ENCODE measurements around the gene ELP1. TPM values are rescaled to one million over a fixed set of nuclear protein-coding genes. Genes with fewer than 3 reads are reported as not detected.

ELP1 gene
- total and polyA plus RNA-seq, 2 donors (not counting 1 experiment from before 2014, with no cell fraction given), result 18.7 to 41.9 TPM

DNA sequence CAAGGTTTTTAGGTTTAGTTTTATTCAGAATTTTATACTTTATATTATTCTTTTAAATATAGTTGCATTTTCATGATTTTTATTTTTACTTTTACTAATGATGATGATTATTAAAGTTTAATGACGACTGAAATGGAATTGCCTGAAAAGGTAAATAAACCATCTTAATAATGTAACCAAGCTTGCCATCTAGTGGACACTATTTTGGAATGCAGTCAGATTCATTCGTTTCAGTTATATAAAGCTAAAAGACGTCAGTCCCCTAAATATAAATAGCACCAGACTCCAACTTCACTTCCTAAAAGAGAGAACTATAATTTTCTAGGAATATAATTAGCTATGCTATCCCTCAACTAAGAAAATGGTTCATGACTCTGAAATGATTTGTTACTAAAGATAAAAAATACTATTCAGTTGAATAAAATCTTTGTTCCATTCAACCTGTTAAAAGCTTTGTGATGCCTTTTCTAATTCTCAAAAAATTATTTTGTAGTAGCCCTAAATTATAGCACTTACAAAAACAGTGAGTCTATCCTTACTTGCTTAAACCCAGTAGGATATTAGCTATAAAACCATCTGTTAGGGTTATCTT is 20.2 kb upstream of the ELP1 start:
- H3K79me2 ChIP-seq (ENCODE audit: control insufficient read depth, insufficient read depth, low read length), result no peaks in the 10 kb centered on the region
- TF ChIP-seq, protein P1, sequence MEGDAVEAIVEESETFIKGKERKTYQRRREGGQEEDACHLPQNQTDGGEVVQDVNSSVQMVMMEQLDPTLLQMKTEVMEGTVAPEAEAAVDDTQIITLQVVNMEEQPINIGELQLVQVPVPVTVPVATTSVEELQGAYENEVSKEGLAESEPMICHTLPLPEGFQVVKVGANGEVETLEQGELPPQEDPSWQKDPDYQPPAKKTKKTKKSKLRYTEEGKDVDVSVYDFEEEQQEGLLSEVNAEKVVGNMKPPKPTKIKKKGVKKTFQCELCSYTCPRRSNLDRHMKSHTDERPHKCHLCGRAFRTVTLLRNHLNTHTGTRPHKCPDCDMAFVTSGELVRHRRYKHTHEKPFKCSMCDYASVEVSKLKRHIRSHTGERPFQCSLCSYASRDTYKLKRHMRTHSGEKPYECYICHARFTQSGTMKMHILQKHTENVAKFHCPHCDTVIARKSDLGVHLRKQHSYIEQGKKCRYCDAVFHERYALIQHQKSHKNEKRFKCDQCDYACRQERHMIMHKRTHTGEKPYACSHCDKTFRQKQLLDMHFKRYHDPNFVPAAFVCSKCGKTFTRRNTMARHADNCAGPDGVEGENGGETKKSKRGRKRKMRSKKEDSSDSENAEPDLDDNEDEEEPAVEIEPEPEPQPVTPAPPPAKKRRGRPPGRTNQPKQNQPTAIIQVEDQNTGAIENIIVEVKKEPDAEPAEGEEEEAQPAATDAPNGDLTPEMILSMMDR (conservative IDR thresholded peaks at IDR 0.05 in 1 of 2, IDR thresholded peaks at IDR 0.05 in 1 of 2; ENCODE audit: low read depth in 1 of 2, low read length in 2 of 2), result peak; percentile 19 to 71
- no peak for TF ChIP-seq EZH2 (IDR thresholded peaks at IDR 0.05; ENCODE audit: low read length, missing control alignments)
- H3K4me1 ChIP-seq (ENCODE audit: control insufficient read depth, extremely low read depth, insufficient read depth, low read length), result no peaks in the 10 kb centered on the region
- no peaks in the 10 kb centered on the region for H3K36me3 ChIP-seq (ENCODE audit: control insufficient read depth, insufficient read depth, low read length)
- H3K9me3 ChIP-seq (ENCODE audit: control insufficient read depth, insufficient read depth, low read depth, low read length), result no peaks in the 10 kb centered on the region
- H4K20me1 ChIP-seq (ENCODE audit: control insufficient read depth, extremely low read depth, insufficient read depth, low read length), result no peaks in the 10 kb centered on the region
- no peak overlapping the region for H3K4me2 ChIP-seq (ENCODE audit: extremely low read depth, insufficient read depth, low read length)
- no peak overlapping the region for H3K4me3 ChIP-seq (replicated peaks in 1 of 4; ENCODE audit: control extremely low read depth in 1 of 4, insufficient read depth in 1 of 4, low read depth in 3 of 4, low read length in 4 of 4)
- no peak overlapping the region for H3K9ac ChIP-seq (ENCODE audit: insufficient read depth, low read length)
- peak overlapping the region; percentile 45 for H3K27ac ChIP-seq (ENCODE audit: insufficient read depth, low read length)
- no peak overlapping the region for H2AFZ ChIP-seq (ENCODE audit: low read length)
- DNase-seq (ENCODE audit: low read depth in 2 of 2), result peak; percentile 61 to 75
- no peaks in the 10 kb centered on the region for H3K27me3 ChIP-seq (ENCODE audit: control insufficient read depth, insufficient read depth, low read length)

DNA sequence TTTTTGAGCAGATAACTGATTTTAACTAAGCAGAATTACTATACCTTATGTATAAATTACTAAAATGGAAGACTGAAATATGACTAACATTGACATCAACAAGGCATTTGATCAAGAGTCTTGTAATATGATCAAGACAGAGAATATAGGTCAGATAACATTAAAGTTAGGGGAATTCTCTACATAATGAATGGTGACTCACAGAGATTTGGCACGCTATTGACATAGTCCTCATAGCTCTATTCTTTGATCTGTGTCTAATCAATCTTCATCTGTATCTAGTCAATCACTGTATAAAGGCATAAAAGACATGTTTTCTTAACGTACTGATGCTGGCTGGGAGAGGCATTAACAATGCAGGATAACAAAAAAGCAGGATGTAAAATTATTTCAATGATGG is 17.7 kb upstream of the ELP1 start:
- Histone ChIP-seq H3K9ac (ENCODE audit: insufficient read depth, low read length) (no peak overlapping the region), H2AFZ (ENCODE audit: low read length) (no peak overlapping the region), H3K79me2 (ENCODE audit: control insufficient read depth, insufficient read depth, low read length) (no peaks in the 10 kb centered on the region), H3K4me3 (replicated peaks in 1 of 4; ENCODE audit: control extremely low read depth in 1 of 4, insufficient read depth in 1 of 4, low read depth in 3 of 4, low read length in 4 of 4) (no peak overlapping the region), H3K9me3 (ENCODE audit: control insufficient read depth, insufficient read depth, low read depth, low read length) (no peaks in the 10 kb centered on the region), H3K4me2 (ENCODE audit: extremely low read depth, insufficient read depth, low read length) (no peak overlapping the region), H4K20me1 (ENCODE audit: control insufficient read depth, extremely low read depth, insufficient read depth, low read length) (no peaks in the 10 kb centered on the region), H3K27ac (ENCODE audit: insufficient read depth, low read length) (no peak overlapping the region), H3K4me1 (ENCODE audit: control insufficient read depth, extremely low read depth, insufficient read depth, low read length) (no peaks in the 10 kb centered on the region), H3K36me3 (ENCODE audit: control insufficient read depth, insufficient read depth, low read length) (peaks cover 1% of the 10 kb centered on the region), H3K27me3 (ENCODE audit: control insufficient read depth, insufficient read depth, low read length) (no peaks in the 10 kb centered on the region)
- TF ChIP-seq, protein P1 (conservative IDR thresholded peaks at IDR 0.05 in 1 of 2, IDR thresholded peaks at IDR 0.05 in 1 of 2; ENCODE audit: low read depth in 1 of 2, low read length in 2 of 2), result no peak
- no peak for TF ChIP-seq EZH2 (IDR thresholded peaks at IDR 0.05; ENCODE audit: low read length, missing control alignments)
- no peak for DNase-seq (ENCODE audit: low read depth in 2 of 2)

- Histone ChIP-seq H3K4me2 (ENCODE audit: extremely low read depth, insufficient read depth, low read length) (no peak overlapping the region), H3K9ac (ENCODE audit: insufficient read depth, low read length) (no peak overlapping the region), H3K36me3 (ENCODE audit: control insufficient read depth, insufficient read depth, low read length) (peaks cover 1% of the 10 kb centered on the region), H2AFZ (ENCODE audit: low read length) (no peak overlapping the region), H3K27ac (ENCODE audit: insufficient read depth, low read length) (no peak overlapping the region), H4K20me1 (ENCODE audit: control insufficient read depth, extremely low read depth, insufficient read depth, low read length) (no peaks in the 10 kb centered on the region), H3K9me3 (ENCODE audit: control insufficient read depth, insufficient read depth, low read depth, low read length) (no peaks in the 10 kb centered on the region), H3K79me2 (ENCODE audit: control insufficient read depth, insufficient read depth, low read length) (no peaks in the 10 kb centered on the region), H3K4me1 (ENCODE audit: control insufficient read depth, extremely low read depth, insufficient read depth, low read length) (no peaks in the 10 kb centered on the region), H3K4me3 (replicated peaks in 1 of 4; ENCODE audit: control extremely low read depth in 1 of 4, insufficient read depth in 1 of 4, low read depth in 3 of 4, low read length in 4 of 4) (no peak overlapping the region), H3K27me3 (ENCODE audit: control insufficient read depth, insufficient read depth, low read length) (no peaks in the 10 kb centered on the region)
- no peak for DNase-seq (ENCODE audit: low read depth in 2 of 2)
- no peak for TF ChIP-seq EZH2 (IDR thresholded peaks at IDR 0.05; ENCODE audit: low read length, missing control alignments)
- TF ChIP-seq, protein P1 (conservative IDR thresholded peaks at IDR 0.05 in 1 of 2, IDR thresholded peaks at IDR 0.05 in 1 of 2; ENCODE audit: low read depth in 1 of 2, low read length in 2 of 2), result no peak
Measured at GRCh38 chr9:108950168-108950567, 16.2 kb upstream of the ELP1 start.

All from fibroblast of lung (primary cell).